Psoas muscle (tissue), 8 donors: ENCODE data around the gene HLA-DMB. TPM values are rescaled to one million over a fixed set of nuclear protein-coding genes. Genes with fewer than 3 reads are reported as not detected.

ENCODE experiments used
- ATAC-seq, 4 donors: fragments of 200-7000 bp; cut with Tn5 transposase; one replicate each; pipeline ENCODE4 v1.9.1; 2020; ENCODE audit warnings: moderate library complexity in 3 of 4, mild to moderate bottlenecking in 2 of 4
- DNase-seq, 2 donors: peaks; one replicate each; pipeline ENCODE4 v3.0.0-alpha.2; 2020
- H3K27ac ChIP-seq: fragments of 200-600 bp; one replicate; pipeline ENCODE4 v1.8.0; 2022
- H3K27me3 ChIP-seq, 3 donors: fragments of 200-600 bp in 1 of 3; one replicate each; pipeline versions ENCODE4 v1.6.1 to v1.8.0; 2013 to 2022; ENCODE audit warnings: low read length in 2 of 3, mild to moderate bottlenecking in 2 of 3, moderate library complexity in 1 of 3; ENCODE audit not compliant: insufficient read depth in 3 of 3
- H3K36me3 ChIP-seq, 2 donors: fragments of 200-600 bp in 1 of 2; one replicate each; pipeline versions ENCODE4 v1.6.1 to v1.8.0; 2013 to 2022; ENCODE audit warnings: low read depth in 1 of 2, mild to moderate bottlenecking in 1 of 2, moderate library complexity in 1 of 2; ENCODE audit not compliant: insufficient read depth in 1 of 2
- H3K4me1 ChIP-seq: fragments of 200-600 bp; one replicate; pipeline ENCODE4 v1.8.0; 2022
- H3K4me3 ChIP-seq: fragments of 200-600 bp; one replicate; pipeline ENCODE4 v1.8.0; 2022; ENCODE audit warnings: mild to moderate bottlenecking
- H3K9me3 ChIP-seq: fragments of 200-600 bp; one replicate; pipeline ENCODE4 v1.8.0; 2022
- CTCF ChIP-seq: fragments of 200-600 bp; IDR thresholded peaks from one replicate; pipeline ENCODE4 v1.8.0; 2022; ENCODE audit warnings: antibody characterized with exemption
- WGBS, 3 donors: extraction: QIAGEN DNeasy Blood & Tissue Kit; methylation state at CpG; one replicate each; pipeline versions ENCODE4 v1.1.6 to v1.1.7; 2013; 5-methylcytosine and 5-hydroxymethylcytosine counted together
- intact Hi-C, 2 donors: fragments of 100-400 bp; cut with DNase I; formaldehyde crosslinking; loops; one replicate each; pipeline versions ENCODE4 v1.11.0 to v1.14.2; 2022
- long read RNA-seq, 2 donors: library from polyadenylated mRNA; unstranded; transcript quantifications; one replicate each; pipeline ENCODE4 v2.0.0, GENCODE V29; 2021
- polyA plus RNA-seq, 3 donors: library from polyadenylated mRNA; stranded (reverse); fragments of 200-250 nt; gene quantifications; one replicate each; pipeline ENCODE4 v1.2.3, GENCODE V29; 2013
- total RNA-seq, 4 donors: library from RNA; stranded (reverse); fragmentation: NEBNext Ultra II Directional in 2 of 4; extraction: Animal tissue kit (Norgen Biotek cat#: 25700) in 2 of 4; gene quantifications; one replicate each; pipeline versions ENCODE4 v1.2.1 to v1.2.4, GENCODE V29; 2021 to 2023
- donor health status: healthy with polysubstance abuse.
- donor health status: DM: no; HTN: no; CAD: no; lungs with moderate emphysema.
- donor health status: Bipolar disorder and iron deficiency.
- donor health status: healthy.
- donor health status: DM: yes; HTN: yes; CAD: no.
- donor health status: DM: no; HTN: no; CAD: no.
- donor health status: DM: no; HTN: no; CAD: no.
- donor health status: DM: yes; HTN: yes; CAD: no.

Gene HLA-DMB
- total RNA-seq (1 to 10 TPM; 1.4 to 7.6 (median 3.6) TPM), polyA plus RNA-seq (1 to 10 TPM; 2.8 to 3.1 (median 2.9) TPM)
- long read RNA-seq, donor 1: 0 reads
- long read RNA-seq, donor 2, partial matches to known transcripts: 0 of 2 reads
- long read RNA-seq, donor 2, other reads (novel, unspliced or antisense): 0 of 2 reads

GRCh38 chr6:32940656-32941213 is at the start of gene HLA-DMB:
Gene HLA-DMB, minus strand, starts transcription at chr6:32941028. Its CDS starts 221 bp downstream, at chr6:32940807.
- Histone ChIP-seq H3K4me1 (peaks cover 4% of the 10 kb centered on the region), H3K27ac (peak within 1 kb of the TSS; percentile 50), H3K27me3 (no peaks in the 10 kb centered on the region), H3K9me3 (no peaks in the 10 kb centered on the region), H3K4me3 (peak within 1 kb of the TSS; percentile 63), H3K36me3 (no peaks in the 10 kb centered on the region)
- intact Hi-C loops: loop anchor here in 1 of 2 donors (5.0 kb wide), 1 partner anchor 48 kb away; no protein-coding TSS in a partner anchor
- no peak for DNase-seq
- ATAC-seq: peak; percentile 97 to 100 (median 97)
- 10 to 26% (median 13%) methylated on average over 9 of the region's 9 CpGs for WGBS, 3 donors
- TF ChIP-seq CTCF: no peak

GRCh38 chr6:32989368-32989767 is 48.5 kb upstream of the HLA-DMB start:
- Histone ChIP-seq H3K27ac (no peak overlapping the region), H3K36me3 (no peaks in the 10 kb centered on the region), H3K27me3 (no peaks in the 10 kb centered on the region), H3K4me1 (no peaks in the 10 kb centered on the region), H3K9me3 (no peaks in the 10 kb centered on the region), H3K4me3 (no peak overlapping the region)
- no peak for ATAC-seq
- DNase-seq: no peak
- 88 to 92% (median 88%) methylated on average over 1 of the region's 1 CpG for WGBS, 3 donors
- no peak for TF ChIP-seq CTCF
- intact Hi-C loops: no loop called here

- DNase-seq (peak; percentile 89 to 93), ATAC-seq (peak; percentile 79 to 85 (median 84))
- TF ChIP-seq CTCF: peak; percentile 92
- intact Hi-C loops: loop anchor here (1.0 to 2.0 kb wide), 3 partner anchors 50 to 98 kb away; no protein-coding TSS in a partner anchor
- H3K27me3 ChIP-seq: no peaks in the 10 kb centered on the region
- peak overlapping the region; percentile 48 for H3K27ac ChIP-seq
- H3K9me3 ChIP-seq: no peaks in the 10 kb centered on the region
- 11 to 14% (median 12%) methylated on average over 9 of the region's 9 CpGs for WGBS, 3 donors
- no peak overlapping the region for H3K4me3 ChIP-seq
- peaks cover 10% of the 10 kb centered on the region for H3K4me1 ChIP-seq
- H3K36me3 ChIP-seq: peaks cover 9 to 38% of the 10 kb centered on the region in 2 donors
Measured at GRCh38 chr6:32984622-32985389, 44.0 kb upstream of the HLA-DMB start.

GRCh38 chr6:32983964-32984621 is 43.3 kb upstream of the HLA-DMB start:
- H3K27ac ChIP-seq: peak overlapping the region; percentile 48
- peaks cover 17% of the 10 kb centered on the region for H3K4me1 ChIP-seq
- no peaks in the 10 kb centered on the region for H3K27me3 ChIP-seq
- 42 to 59% (median 47%) methylated on average over 3 of the region's 3 CpGs for WGBS, 3 donors
- H3K36me3 ChIP-seq: peaks cover 13 to 45% of the 10 kb centered on the region in 2 donors
- H3K4me3 ChIP-seq: no peak overlapping the region
- TF ChIP-seq CTCF: no peak
- ATAC-seq (peak; percentile 13 to 28 (median 20)), DNase-seq (no peak)
- intact Hi-C loops: loop anchor here (1.0 to 2.0 kb wide), 3 partner anchors 49 to 97 kb away; no protein-coding TSS in a partner anchor
- H3K9me3 ChIP-seq: no peaks in the 10 kb centered on the region
